H1 (cell line): ENCODE measurements around the gene ANXA4. TPM values are rescaled to one million over a fixed set of nuclear protein-coding genes. Genes with fewer than 3 reads are reported as not detected.

ENCODE experiments used
- CTCF ChIA-PET: fragments of 300-600 bp; sonication (Branson Sonifier 250); formaldehyde crosslinking; loops from one replicate; lab custom pipeline; 2021; ENCODE audit not compliant: partially characterized antibody; lab: Charles Lee
- POLR2A ChIA-PET: fragments of 300-600 bp; sonication (Branson Sonifier 250); formaldehyde crosslinking; loops from one replicate; lab custom pipeline; 2021; ENCODE audit warnings: inconsistent platforms; ENCODE audit not compliant: partially characterized antibody; lab: Charles Lee
- DNase-seq, 2 experiments: peaks; one replicate each; pipeline versions ENCODE4 v3.0.0 to v3.0.0-alpha.2; 2010 to 2022; ENCODE audit warnings: low spot score in 2 of 2, low read depth in 1 of 2, mixed read lengths in 1 of 2
- FAIRE-seq: peaks from 2 replicates; lab custom pipeline; 2011; peaks lifted over from hg19 to GRCh38; lab: Jason Lieb, UNC
- H2AFZ ChIP-seq: 2 replicates; pipeline ENCODE4 v1.8.1; 2012; ENCODE audit warnings: low read length, inconsistent platforms
- H2AK5ac ChIP-seq: 2 replicates; pipeline ENCODE4 v1.6.1; 2013; ENCODE audit warnings: low read depth, low read length
- H2BK120ac ChIP-seq: replicated peaks from 2 replicates; pipeline ENCODE3; 2013; ENCODE audit warnings: low read depth, low read length, inconsistent platforms
- H2BK12ac ChIP-seq: 2 replicates; pipeline ENCODE4 v1.6.1; 2013; ENCODE audit warnings: low read depth, low read length
- H2BK15ac ChIP-seq: 2 replicates; pipeline ENCODE4 v1.6.1; 2013; ENCODE audit warnings: low read length
- H2BK20ac ChIP-seq: 2 replicates; pipeline ENCODE4 v1.6.1; 2013; ENCODE audit warnings: low read length
- H2BK5ac ChIP-seq: 2 replicates; pipeline ENCODE4 v1.6.1; 2013; ENCODE audit warnings: low read depth, low read length
- H3K14ac ChIP-seq: 2 replicates; pipeline ENCODE4 v1.6.1; 2013; ENCODE audit warnings: inconsistent platforms; ENCODE audit not compliant: insufficient read length
- H3K18ac ChIP-seq: 2 replicates; pipeline ENCODE4 v1.6.1; 2013; ENCODE audit warnings: low read length; ENCODE audit errors: extremely low read depth
- H3K23ac ChIP-seq: 2 replicates; pipeline ENCODE4 v1.6.1; 2013; ENCODE audit warnings: inconsistent platforms; ENCODE audit not compliant: insufficient read length
- H3K23me2 ChIP-seq: 2 replicates; pipeline ENCODE4 v1.6.1; 2013; ENCODE audit warnings: low read depth, low read length
- H3K27ac ChIP-seq: 2 replicates; pipeline ENCODE4 v1.6.1; 2011; ENCODE audit warnings: low read depth, low read length, inconsistent platforms
- H3K27me3 ChIP-seq, 4 experiments: replicated peaks in 1 of 4; 1 replicate in 1 of 4; 2 replicates in 3 of 4; pipeline versions ENCODE4 v1.6.1 to v1.8.1; 2011 to 2013; ENCODE audit warnings: low read length in 3 of 4, mild to moderate bottlenecking in 3 of 4, inconsistent platforms in 2 of 4, mixed read lengths in 2 of 4, moderate library complexity in 1 of 4; ENCODE audit not compliant: control insufficient read depth in 3 of 4, insufficient read depth in 3 of 4; ENCODE audit errors: extremely low read depth in 1 of 4
- H3K36me3 ChIP-seq, 4 experiments: 2 replicates each; pipeline versions ENCODE4 v1.6.1 to v1.8.1; 2011 to 2013; ENCODE audit warnings: mild to moderate bottlenecking in 4 of 4, low read length in 3 of 4, moderate library complexity in 2 of 4, control low read depth in 1 of 4, inconsistent platforms in 1 of 4; ENCODE audit not compliant: insufficient read depth in 4 of 4, control insufficient read depth in 2 of 4
- H3K4ac ChIP-seq: replicated peaks from 2 replicates; pipeline ENCODE3; 2013; ENCODE audit warnings: low read length, low read depth, mixed read lengths, inconsistent platforms; ENCODE audit not compliant: insufficient read length
- H3K4me1 ChIP-seq, 4 experiments: replicated peaks in 1 of 4; 1 replicate in 1 of 4; 2 replicates in 3 of 4; pipeline versions ENCODE4 v1.6.1 to v1.8.1; 2011 to 2013; ENCODE audit warnings: low read length in 3 of 4, inconsistent platforms in 2 of 4, mixed read lengths in 1 of 4; ENCODE audit not compliant: insufficient read depth in 4 of 4, control insufficient read depth in 3 of 4
- H3K4me2 ChIP-seq, 2 experiments: 2 replicates each; pipeline versions ENCODE4 v1.6.1 to v1.8.1; 2011 to 2013; ENCODE audit warnings: low read depth in 2 of 2, low read length in 2 of 2, control low read depth in 1 of 2, inconsistent platforms in 1 of 2, mild to moderate bottlenecking in 1 of 2; ENCODE audit not compliant: insufficient read depth in 1 of 2
- H3K4me3 ChIP-seq, 4 experiments: fragments of 200-600, 300-600 bp in 1 of 4; sonication (generic), shearing (Covaris generic), sonication (Bioruptor Twin) in 1 of 4; 2 replicates each; pipeline versions ENCODE4 v1.5.1 to v1.8.1; 2011 to 2016; ENCODE audit warnings: low read length in 4 of 4, low read depth in 3 of 4, control low read depth in 2 of 4, inconsistent platforms in 2 of 4, mild to moderate bottlenecking in 2 of 4, mixed read lengths in 1 of 4, moderate library complexity in 1 of 4; ENCODE audit not compliant: insufficient read depth in 2 of 4; ENCODE audit errors: extremely low read depth in 1 of 4
- H3K56ac ChIP-seq: replicated peaks from 2 replicates; pipeline ENCODE3; 2013; ENCODE audit warnings: low read depth, mild to moderate bottlenecking, mixed read lengths, low read length, inconsistent platforms; ENCODE audit not compliant: insufficient read length
- H3K79me1 ChIP-seq: 2 replicates; pipeline ENCODE4 v1.6.1; 2013; ENCODE audit warnings: low read depth, low read length, control low read depth
- H3K79me2 ChIP-seq, 2 experiments: 2 replicates each; pipeline versions ENCODE4 v1.6.1 to v1.8.1; 2012 to 2013; ENCODE audit warnings: low read length in 2 of 2, mild to moderate bottlenecking in 2 of 2, inconsistent platforms in 1 of 2; ENCODE audit not compliant: insufficient read depth in 2 of 2, control insufficient read depth in 1 of 2
- H3K9ac ChIP-seq, 4 experiments: replicated peaks in 1 of 4; 1 replicate in 1 of 4; 2 replicates in 3 of 4; pipeline versions ENCODE4 v1.6.1 to v1.8.1; 2011 to 2013; ENCODE audit warnings: low read depth in 3 of 4, low read length in 3 of 4, control low read depth in 2 of 4, mild to moderate bottlenecking in 2 of 4, moderate library complexity in 2 of 4, inconsistent platforms in 1 of 4; ENCODE audit errors: extremely low read depth in 1 of 4
- H3K9me3 ChIP-seq, 2 experiments: 2 replicates each; pipeline versions ENCODE4 v1.6.1 to v1.8.1; 2012 to 2013; ENCODE audit warnings: mild to moderate bottlenecking in 2 of 2, moderate library complexity in 2 of 2, control low read depth in 1 of 2, inconsistent platforms in 1 of 2, low read depth in 1 of 2, low read length in 1 of 2, mixed read lengths in 1 of 2; ENCODE audit not compliant: insufficient read depth in 2 of 2
- H4K20me1 ChIP-seq, 2 experiments: replicated peaks in 1 of 2; 2 replicates each; pipeline versions ENCODE3 to v1.8.1; 2011 to 2013; ENCODE audit warnings: inconsistent platforms in 2 of 2, low read length in 2 of 2, mild to moderate bottlenecking in 1 of 2; ENCODE audit not compliant: insufficient read depth in 2 of 2, control insufficient read depth in 1 of 2
- H4K5ac ChIP-seq: 2 replicates; pipeline ENCODE4 v1.6.1; 2013; ENCODE audit warnings: low read length, low read depth, mixed read lengths, inconsistent platforms; ENCODE audit not compliant: insufficient read length
- H4K8ac ChIP-seq: 2 replicates; pipeline ENCODE4 v1.8.0; 2013; ENCODE audit warnings: mild to moderate bottlenecking, moderate library complexity, low read length, inconsistent platforms; ENCODE audit not compliant: insufficient read depth; ENCODE audit errors: extremely low read depth
- H4K91ac ChIP-seq: replicated peaks from 2 replicates; pipeline ENCODE3; 2013; ENCODE audit warnings: low read length, mixed read lengths, inconsistent platforms; ENCODE audit not compliant: insufficient read length
- BACH1 ChIP-seq: IDR thresholded peaks from 2 replicates; pipeline ENCODE4 v1.6.1; 2012; ENCODE audit warnings: low read length, improper control_type of control experiment
- BCL11A ChIP-seq, 2 experiments: IDR thresholded peaks; one replicate each; pipeline ENCODE4 v1.6.1; 2011; ENCODE audit warnings: low read depth in 2 of 2, low read length in 2 of 2, mild to moderate bottlenecking in 2 of 2
- CHD1 ChIP-seq: IDR thresholded peaks from 2 replicates; pipeline ENCODE4 v1.6.1; 2012; ENCODE audit warnings: low read depth, low read length, improper control_type of control experiment
- EGR1 ChIP-seq: IDR thresholded peaks from 2 replicates; pipeline ENCODE4 v1.6.1; 2011; ENCODE audit warnings: low read depth, low read length, borderline replicate concordance
- EP300 ChIP-seq, 2 experiments: IDR thresholded peaks; 1 replicate in 1 of 2; 2 replicates in 1 of 2; pipeline ENCODE4 v1.6.1; 2011 to 2012; ENCODE audit warnings: low read depth in 2 of 2, low read length in 2 of 2, mild to moderate bottlenecking in 2 of 2, borderline replicate concordance in 1 of 2, inconsistent platforms in 1 of 2, moderate library complexity in 1 of 2
- FOSL1 ChIP-seq: IDR thresholded peaks from 2 replicates; pipeline ENCODE4 v1.6.1; 2011; ENCODE audit warnings: mild to moderate bottlenecking, low read depth, low read length, moderate library complexity; ENCODE audit not compliant: insufficient read depth
- POLR2A ChIP-seq, 2 experiments: IDR thresholded peaks; 1 replicate in 1 of 2; 2 replicates in 1 of 2; pipeline ENCODE4 v1.6.1; 2011; ENCODE audit warnings: low read depth in 2 of 2, low read length in 2 of 2, mild to moderate bottlenecking in 2 of 2; ENCODE audit errors: control extremely low read depth in 1 of 2
- RBBP5 ChIP-seq: IDR thresholded peaks from 2 replicates; pipeline ENCODE4 v1.7.1; 2012; ENCODE audit warnings: low read depth, mild to moderate bottlenecking, inconsistent platforms, low read length, moderate library complexity, borderline replicate concordance
- SIN3A ChIP-seq, 2 experiments: IDR thresholded peaks in 1 of 2; conservative IDR thresholded peaks in 1 of 2; 2 replicates each; pipeline ENCODE4 v1.6.1; 2011 to 2012; ENCODE audit warnings: low read length in 2 of 2, improper control_type of control experiment in 1 of 2, low read depth in 1 of 2, mild to moderate bottlenecking in 1 of 2
- SIX5 ChIP-seq: IDR thresholded peaks from 2 replicates; pipeline ENCODE4 v1.6.1; 2011; ENCODE audit warnings: mild to moderate bottlenecking, low read depth, low read length
- SP4 ChIP-seq: IDR thresholded peaks from 2 replicates; pipeline ENCODE4 v1.6.1; 2012; ENCODE audit warnings: low read length, inconsistent platforms
- TAF1 ChIP-seq: IDR thresholded peaks from 2 replicates; pipeline ENCODE4 v1.6.1; 2011; ENCODE audit warnings: mild to moderate bottlenecking, low read depth, low read length
- TBP ChIP-seq: IDR thresholded peaks from 2 replicates; pipeline ENCODE4 v1.6.1; 2011; ENCODE audit warnings: low read depth, low read length, improper control_type of control experiment
- TCF12 ChIP-seq: IDR thresholded peaks from 2 replicates; pipeline ENCODE4 v1.6.1; 2011; ENCODE audit warnings: low read depth, mild to moderate bottlenecking, low read length
- ZNF274 ChIP-seq: IDR thresholded peaks from 2 replicates; pipeline ENCODE4 v1.7.0; 2012; ENCODE audit warnings: low read length, borderline replicate concordance; ENCODE audit errors: extremely low read depth
- WGBS, 2 experiments: shearing (Covaris generic) in 1 of 2; methylation state at CpG; one replicate each; pipeline versions ENCODE4 v1.1.6 to v1.1.7; 2013 to 2015; ENCODE audit warnings: low lambda C conversion rate in 2 of 2, mixed read lengths in 2 of 2, inconsistent platforms in 1 of 2, low coverage in 1 of 2, missing lambda C conversion rate in 1 of 2; ENCODE audit not compliant: insufficient replicate concordance in 2 of 2, insufficient coverage in 1 of 2, insufficient read length in 1 of 2; ENCODE audit errors: extremely low coverage in 1 of 2, missing lambda C conversion rate in 1 of 2; 5-methylcytosine and 5-hydroxymethylcytosine counted together
- polyA plus RNA-seq, 7 experiments: library from polyadenylated mRNA; depleted of rRNA in 3 of 7; stranded (reverse) in 5 of 7; unstranded in 2 of 7; fragments of >200 nt in 5 of 7; fragments of 200-250 nt in 2 of 7; gene quantifications; 1 replicate in 5 of 7; 2 replicates in 1 of 7; 4 replicates in 1 of 7; pipeline versions ENCODE4 v1.2.1 to v1.2.3, GENCODE V29; 2011 to 2013; ENCODE audit warnings: missing spikeins in 2 of 7, mixed read lengths in 2 of 7
- total RNA-seq: library from RNA; stranded (reverse); fragmentation: NEBNext Ultra II Directional; extraction: Animal tissue kit (Norgen Biotek cat#: 25700); gene quantifications from 2 replicates; pipeline ENCODE4 v1.2.1, GENCODE V29; 2021

ANXA4 gene
- total and polyA plus RNA-seq, 2 of the 8 experiments (the other 6 are each of a cell fraction or from before 2014, with no cell fraction given) = 9.4 to 17.6 TPM

GRCh38 chr2:69735686-69736085 lies 6.2 kb upstream of the ANXA4 start:
- Histone ChIP-seq H4K8ac (no peak overlapping the region), H3K23me2 (no peaks in the 10 kb centered on the region), H2BK15ac (no peak overlapping the region), H2BK20ac (no peak overlapping the region), H3K36me3 (no peaks in the 10 kb centered on the region), H2AK5ac (no peak overlapping the region), H3K27ac (no peak overlapping the region), H4K5ac (no peak overlapping the region), H2BK12ac (no peak overlapping the region), H3K4me2 (no peak overlapping the region), H3K56ac (no peak overlapping the region), H4K20me1 (no peaks in the 10 kb centered on the region), H3K27me3 (peaks cover 0 to 1% (median under 1%) of the 10 kb centered on the region in 4 experiments; a peak in 1 of 7 replicates), H3K18ac (no peak overlapping the region), H2AFZ (no peak overlapping the region), H2BK5ac (no peak overlapping the region), H3K4me3 (no peak overlapping the region), H3K79me2 (no peaks in the 10 kb centered on the region), H4K91ac (no peak overlapping the region), H3K79me1 (no peaks in the 10 kb centered on the region), H3K4ac (no peak overlapping the region), H2BK120ac (no peak overlapping the region), H3K4me1 (peaks cover 0 to 2% (median 0%) of the 10 kb centered on the region in 4 experiments; a peak in 1 of 7 replicates), H3K9ac (no peak overlapping the region), H3K9me3 (no peaks in the 10 kb centered on the region), H3K23ac (no peak overlapping the region), H3K14ac (no peak overlapping the region)
- DNase-seq = no peak
- CTCF ChIA-PET = interaction anchor here (0.8 to 4.2 kb wide), 4 partner anchors 11 to 224 kb away, joined by 3 to 47 read pairs (median 11); no protein-coding TSS in a partner anchor
- 100% methylated on average over 3 of the region's 3 CpGs; no CpG with 5 or more reads in 1 of the 2 experiments for WGBS, 2 experiments
- FAIRE-seq = no peak
- POLR2A ChIA-PET = interaction anchor here (1.3 kb wide), 1 partner anchor 9 kb away, joined by 3 read pairs; no protein-coding TSS in a partner anchor
- TF ChIP-seq SP4 (no peak), SIN3A (conservative IDR thresholded peaks at IDR 0.05 in 1 of 2, IDR thresholded peaks at IDR 0.05 in 1 of 2; ENCODE audit: low read depth in 1 of 2, low read length in 2 of 2) (no peak), FOSL1 (no peak), BACH1 (no peak), RBBP5 (no peak), ZNF274 (no peak), TBP (no peak), TAF1 (no peak), CHD1 (no peak), SIX5 (no peak), EGR1 (no peak), POLR2A (IDR thresholded peaks at IDR 0.05; ENCODE audit: control extremely low read depth in 1 of 2, low read depth in 2 of 2, low read length in 2 of 2) (no peak), EP300 (IDR thresholded peaks at IDR 0.05; ENCODE audit: borderline replicate concordance in 1 of 2, low read depth in 2 of 2, low read length in 2 of 2) (no peak), TCF12 (no peak), BCL11A (IDR thresholded peaks at IDR 0.05; ENCODE audit: low read depth in 2 of 2, low read length in 2 of 2) (no peak)
